Measurements from ENCODE around the gene HIVEP2.

DNA sequence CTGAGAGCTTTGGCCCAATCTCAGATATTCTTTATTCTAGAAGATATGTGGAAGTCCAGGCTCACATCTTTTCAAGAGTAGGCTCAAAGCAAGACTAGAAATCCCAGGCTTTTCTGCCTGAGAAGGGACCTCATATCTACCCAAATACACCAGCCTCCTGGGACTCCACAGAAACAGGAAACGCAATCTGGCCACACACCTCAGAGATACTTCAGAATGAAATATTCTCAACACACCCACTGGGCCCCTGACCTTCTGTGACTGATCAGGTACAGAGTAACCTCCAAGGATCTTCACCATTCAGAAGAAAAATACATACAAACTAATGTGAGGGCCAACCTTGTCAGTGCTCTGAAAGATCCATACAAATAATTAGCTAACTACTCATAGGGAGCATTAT lies 183.2 kb downstream of the HIVEP2 start:
- TF ChIP-seq EZH2 (IDR thresholded peaks at IDR 0.05; ENCODE audit: insufficient read depth, poor library complexity, severe bottlenecking) (no peak), EZH2phosphoT487 (IDR thresholded peaks at IDR 0.05; ENCODE audit: insufficient read depth, low read depth) (no peak)
